Testis (tissue), 3 donors: ENCODE data around the gene CAPS2. TPM values are rescaled to one million over a fixed set of nuclear protein-coding genes. Genes with fewer than 3 reads are reported as not detected.

Experiments used
- DNase-seq: peaks from one replicate; pipeline ENCODE4 v3.0.0-alpha.2; 2019
- H3K27ac ChIP-seq, 2 donors: fragments of 200-600 bp; sonication (generic); one replicate each; pipeline ENCODE4 v1.5.1; 2019
- H3K27me3 ChIP-seq: fragments of 200-600 bp; sonication (generic); one replicate; pipeline ENCODE4 v1.5.1; 2019
- H3K36me3 ChIP-seq: fragments of 200-600 bp; sonication (generic); one replicate; pipeline ENCODE4 v1.5.1; 2017; ENCODE audit warnings: low read depth; ENCODE audit errors: missing control alignments
- H3K4me1 ChIP-seq: fragments of 200-600 bp; sonication (generic); one replicate; pipeline ENCODE4 v1.5.1; 2019
- H3K4me3 ChIP-seq, 2 donors: fragments of 200-600 bp; sonication (generic); one replicate each; pipeline ENCODE4 v1.5.1; 2017 to 2019
- H3K9me3 ChIP-seq: fragments of 200-600 bp; sonication (generic); one replicate; pipeline ENCODE4 v1.5.1; 2017
- CTCF ChIP-seq, 3 experiments: fragments of 450-650 bp in 2 of 3; fragments of 200-600 bp in 1 of 3; sonication (generic) in 1 of 3; IDR thresholded peaks; one replicate each; pipeline ENCODE4 v1.5.1; 2016 to 2019; ENCODE audit warnings: antibody characterized with exemption in 3 of 3, mild to moderate bottlenecking in 2 of 3, moderate library complexity in 1 of 3
- POLR2A ChIP-seq: fragments of 450-650 bp; IDR thresholded peaks from one replicate; pipeline ENCODE4 v1.6.1; 2017; ENCODE audit warnings: antibody characterized with exemption, mild to moderate bottlenecking, moderate library complexity
- WGBS, 2 donors: methylation state at CpG; one replicate each; pipeline ENCODE4 v1.1.5; 2018; 5-methylcytosine and 5-hydroxymethylcytosine counted together
- intact Hi-C: fragments of 100-400 bp; cut with DNase I; formaldehyde crosslinking; loops from one replicate; pipeline ENCODE4 v1.15.1; 2023; ENCODE audit warnings: low total_unique reads
- polyA plus RNA-seq: library from polyadenylated mRNA; stranded (reverse); fragments of 350-450 nt; fragmentation: Illumina TruSeq; extraction: RNeasy Lipid Tissue Mini Kit (QIAGEN cat#74804); gene quantifications from one replicate; pipeline ENCODE4 v1.2.3, GENCODE V29; 2014; ENCODE audit warnings: low read depth, low replicate concordance; ENCODE audit not compliant: insufficient read depth
- total RNA-seq, 2 donors: library from RNA; depleted of rRNA; stranded (reverse); fragments of >200 nt; gene quantifications; one replicate each; pipeline ENCODE4 v1.2.3, GENCODE V29; 2016

CAPS2 gene
- total and polyA plus RNA-seq, 3 donors from 2014 or later: 8.1 to 25.6 (median 22.1) TPM

- no peaks in the 10 kb centered on the region for H3K36me3 ChIP-seq
- no peak overlapping the region for H3K4me3 ChIP-seq
- no peak overlapping the region for H3K27ac ChIP-seq
- DNase-seq: no peak
- 80 to 91% methylated on average over 1 of the region's 1 CpG for WGBS, 2 donors
- no peaks in the 10 kb centered on the region for H3K4me1 ChIP-seq
- H3K9me3 ChIP-seq: no peaks in the 10 kb centered on the region
- intact Hi-C loops: no loop called here
- TF ChIP-seq POLR2A (no peak), CTCF (IDR thresholded peaks at IDR 0.05) (no peak)
- H3K27me3 ChIP-seq: no peaks in the 10 kb centered on the region
Measured at GRCh38 chr12:75236206-75236605, 93.9 kb downstream of the CAPS2 start.

GRCh38 chr12:75227132-75227531 is 103.0 kb downstream of the CAPS2 start:
- Histone ChIP-seq H3K4me3 (no peak overlapping the region), H3K4me1 (no peaks in the 10 kb centered on the region), H3K27ac (no peak overlapping the region), H3K36me3 (no peaks in the 10 kb centered on the region), H3K27me3 (no peaks in the 10 kb centered on the region), H3K9me3 (no peaks in the 10 kb centered on the region)
- intact Hi-C loops: no loop called here
- no peak for TF ChIP-seq POLR2A
- no peak for TF ChIP-seq CTCF (IDR thresholded peaks at IDR 0.05)
- 65 to 72% methylated on average over 1 of the region's 1 CpG for WGBS, 2 donors
- DNase-seq: no peak

Other genes starting within 250 kb of the CAPS2 start
- gene KCNC2, start 120.5 kb downstream of the CAPS2 start, total RNA-seq: under 1 TPM in 1 of 2 donors, not detected in 1; 0.39 TPM
- not detected for gene KCNC2, start 120.5 kb downstream of the CAPS2 start, polyA plus RNA-seq
- gene GLIPR1L1, start 4.3 kb upstream of the CAPS2 start, total RNA-seq: 1 to 10 TPM; 1.9 to 9.1 TPM
- gene GLIPR1L1, start 4.3 kb upstream of the CAPS2 start, polyA plus RNA-seq: 95.5 TPM
- gene GLIPR1L2, start 60.8 kb upstream of the CAPS2 start, total RNA-seq: 10 to 100 TPM in 1 of 2 donors, 1 to 10 TPM in 1; 6.3 to 17.9 TPM
- 35.9 TPM for gene GLIPR1L2, start 60.8 kb upstream of the CAPS2 start, polyA plus RNA-seq
- gene GLIPR1, start 150.4 kb upstream of the CAPS2 start, total RNA-seq: 1 to 10 TPM; 3.5 to 4.3 TPM
- 11.8 TPM for gene GLIPR1, start 150.4 kb upstream of the CAPS2 start, polyA plus RNA-seq
- 10 to 100 TPM; 37.5 to 38.8 TPM for gene KRR1, start 181.3 kb upstream of the CAPS2 start, total RNA-seq
- gene KRR1, start 181.3 kb upstream of the CAPS2 start, polyA plus RNA-seq: 24.8 TPM